Dedifferentiated amniotic fluid mesenchymal stem cell (primary cell): ENCODE data around the gene ZNF410.
"Not testable (repeated sequence)": the region's sequence is repeated elsewhere in the genome, so short reads cannot be mapped to it uniquely, and the experiment has no call there.

Source experiments
- DNase-seq: peaks from one replicate; pipeline ENCODE4 v3.0.0-alpha.2; 2016; ENCODE audit errors: extremely low spot score

The ZNF410 gene

DNA sequence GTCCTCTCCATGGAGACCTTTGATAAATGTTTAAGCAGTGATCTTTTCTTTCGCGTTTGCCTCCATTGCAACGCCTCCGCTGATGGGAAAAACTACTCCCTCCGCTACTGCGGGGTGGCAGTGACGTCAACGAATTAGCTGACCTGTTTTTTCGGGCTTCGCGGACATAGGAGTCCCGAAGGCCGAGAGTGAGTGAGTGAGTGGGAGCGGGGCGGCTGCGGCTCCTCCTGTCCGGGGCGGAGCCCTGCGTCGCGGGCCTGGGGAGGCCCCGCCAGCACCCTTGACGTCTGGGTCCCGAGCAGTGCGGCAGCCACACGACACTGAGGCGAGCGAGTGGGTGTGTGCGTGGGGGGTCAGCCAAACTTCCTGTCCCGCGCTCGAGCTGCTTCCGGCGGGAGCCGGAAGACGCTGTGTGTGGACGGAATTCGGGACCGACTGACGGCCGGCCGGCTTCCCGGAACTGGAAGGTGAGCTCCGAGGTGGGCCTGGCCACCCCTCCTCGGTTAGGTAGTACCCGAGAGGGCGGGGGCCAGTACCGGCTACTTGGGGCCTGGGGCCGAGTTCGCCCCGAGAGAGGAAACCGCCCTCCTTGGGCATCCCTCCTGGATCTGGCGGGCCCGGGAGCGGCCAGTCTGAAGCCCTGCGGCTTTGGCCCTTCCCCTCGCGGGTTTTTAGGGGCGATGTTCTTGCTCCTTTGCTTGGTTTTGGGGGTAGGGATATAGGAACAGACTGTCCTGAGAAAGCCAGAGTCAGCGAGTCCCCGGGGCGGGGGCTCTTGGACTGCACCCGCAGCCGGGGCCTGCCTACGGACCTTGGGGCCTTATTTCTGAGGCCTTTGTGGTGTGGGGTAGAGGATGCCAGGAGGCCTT is at the start of gene ZNF410:
Gene ZNF410 (plus strand): TSS at position 411 of the 869 bp plus-strand sequence. CDS start 5,317 bp downstream, outside the sequence.
- peak; percentile 95 for DNase-seq

GRCh38 chr14:73838293-73839034 is 48.2 kb upstream of the ZNF410 start:
- DNase-seq = not testable (repeated sequence)

DNA sequence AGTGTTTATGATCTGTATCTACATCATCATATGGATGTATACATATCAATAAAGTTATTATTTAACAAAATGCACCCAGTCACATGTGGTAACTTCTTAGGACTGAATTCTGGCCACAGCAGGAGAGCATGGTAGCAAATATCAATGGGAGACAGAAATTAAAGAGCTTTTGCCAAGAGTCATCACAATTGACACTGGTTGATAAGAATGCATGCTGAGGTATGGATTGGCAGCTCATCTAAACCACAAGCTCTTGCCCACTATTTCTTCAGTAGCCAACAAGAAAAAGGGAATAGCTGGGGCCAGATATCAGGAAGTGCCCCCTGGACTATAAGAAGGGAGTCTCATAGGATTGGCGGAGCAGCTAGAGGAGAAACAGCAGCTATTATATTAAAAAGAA is 44.5 kb upstream of the ZNF410 start:
- DNase-seq = no peak

DNA sequence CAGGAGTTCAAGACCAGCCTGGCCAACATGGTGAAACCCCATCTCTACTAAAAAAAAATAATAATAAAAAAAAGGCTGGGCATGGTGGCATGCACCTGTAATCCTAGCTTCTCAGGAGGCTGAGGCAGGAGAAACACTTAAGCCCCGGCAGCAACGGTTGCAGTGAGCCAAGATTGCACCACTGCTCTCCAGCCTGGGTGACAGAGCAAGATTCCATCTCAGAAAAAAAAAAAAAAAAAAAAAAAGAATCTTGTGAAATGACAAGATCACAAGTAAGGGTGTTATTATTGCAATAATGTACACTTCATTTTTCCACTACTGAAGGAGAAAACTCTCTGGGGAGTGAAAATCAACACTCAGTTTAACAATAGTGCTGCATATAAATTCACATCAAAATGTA is 43.8 kb upstream of the ZNF410 start:
- DNase-seq = no peak

- DNase-seq = no peak
These were observed 43.4 kb upstream of the ZNF410 start for GRCh38 chr14:73843296-73843695.

DNA sequence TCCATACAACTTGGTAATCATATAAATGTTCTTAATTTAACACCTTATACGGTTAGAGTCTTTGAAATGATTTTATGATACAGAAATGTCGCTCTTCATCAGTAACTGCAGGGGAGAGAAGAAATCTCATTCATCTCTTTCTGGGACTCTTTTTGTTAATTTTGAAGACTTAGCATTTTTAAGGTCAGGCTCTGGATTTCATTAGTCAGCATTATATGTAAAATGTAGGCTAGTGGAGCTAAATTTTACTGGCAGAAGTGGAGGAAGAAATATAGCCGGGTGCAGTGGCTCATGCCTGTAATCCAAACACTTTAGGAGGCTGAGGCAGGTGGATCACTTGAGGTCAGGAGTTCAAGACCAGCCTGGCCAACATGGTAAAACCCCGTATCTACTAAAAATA is 39.7 kb upstream of the ZNF410 start:
- DNase-seq = no peak

DNA sequence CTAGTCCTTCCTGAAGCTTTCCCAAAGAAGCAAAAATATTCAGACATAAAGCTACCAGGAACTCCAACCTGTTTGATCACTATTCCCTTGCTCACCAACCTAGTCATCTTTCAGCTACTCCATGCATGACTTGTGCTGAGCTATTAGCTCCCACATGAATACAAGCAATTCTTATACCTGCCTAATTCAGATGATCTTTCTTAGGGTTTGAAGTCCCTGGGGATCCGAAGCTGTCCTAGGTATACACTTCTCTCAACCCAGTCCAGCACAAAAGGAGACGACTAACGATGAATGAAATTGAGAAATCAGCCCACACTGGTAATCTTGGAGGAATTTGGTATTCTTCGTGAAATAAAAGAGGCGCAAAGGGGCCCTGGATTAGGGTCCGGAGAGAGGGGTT is 35.7 kb upstream of the ZNF410 start:
- DNase-seq = no peak

DNA sequence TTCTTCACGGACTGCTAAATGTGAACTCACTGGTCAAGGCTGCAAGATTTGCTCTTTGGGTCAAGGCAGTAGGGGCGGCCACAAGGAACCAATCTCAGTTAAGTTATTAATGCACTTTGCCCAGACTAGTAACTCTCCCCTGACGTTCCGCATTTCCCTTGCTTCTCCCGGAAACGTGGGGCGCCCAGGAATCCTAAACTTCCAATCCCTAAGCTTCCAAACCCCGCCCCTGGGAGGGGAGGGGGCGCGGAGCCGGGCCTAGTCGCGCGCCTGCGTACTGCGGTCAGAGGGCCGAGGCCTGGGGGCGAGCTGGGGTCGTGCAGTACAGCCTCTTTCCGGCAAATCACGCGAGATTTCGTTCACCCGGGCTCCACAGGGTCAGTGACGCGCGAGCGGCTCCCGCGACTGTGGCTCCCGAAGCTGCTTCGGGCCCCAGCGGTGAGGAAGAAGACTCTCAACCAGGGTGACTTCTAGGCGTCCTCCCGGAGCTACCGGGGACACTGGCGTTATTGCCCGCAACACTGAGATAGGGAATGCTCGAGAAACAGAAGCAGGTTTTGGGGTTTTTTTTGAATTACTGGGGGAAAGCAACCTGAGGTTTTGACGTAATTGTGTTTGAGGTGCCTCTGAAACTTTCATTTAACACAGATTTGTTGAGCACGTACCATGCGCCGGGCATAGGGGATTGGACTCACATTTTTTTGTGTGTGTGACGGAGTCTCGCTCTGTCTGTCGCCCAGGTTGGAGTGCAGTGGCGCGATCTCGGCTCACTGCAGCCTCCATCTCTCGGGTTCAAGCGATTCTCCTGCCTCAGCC is 34.9 kb upstream of the ZNF410 start, which contains the start of gene PTGR2:
Gene PTGR2 (plus strand): TSS at position 265 of the 816 bp plus-strand sequence. CDS start 7,032 bp downstream, outside the sequence.
- DNase-seq = peak; percentile 95

- no peak for DNase-seq
These were observed 27.5 kb upstream of the ZNF410 start for GRCh38 chr14:73859145-73859544.

GRCh38 chr14:73861073-73861472 is 25.6 kb upstream of the ZNF410 start:
- DNase-seq = no peak

GRCh38 chr14:73862480-73862879 is 24.2 kb upstream of the ZNF410 start:
- no peak for DNase-seq

DNA sequence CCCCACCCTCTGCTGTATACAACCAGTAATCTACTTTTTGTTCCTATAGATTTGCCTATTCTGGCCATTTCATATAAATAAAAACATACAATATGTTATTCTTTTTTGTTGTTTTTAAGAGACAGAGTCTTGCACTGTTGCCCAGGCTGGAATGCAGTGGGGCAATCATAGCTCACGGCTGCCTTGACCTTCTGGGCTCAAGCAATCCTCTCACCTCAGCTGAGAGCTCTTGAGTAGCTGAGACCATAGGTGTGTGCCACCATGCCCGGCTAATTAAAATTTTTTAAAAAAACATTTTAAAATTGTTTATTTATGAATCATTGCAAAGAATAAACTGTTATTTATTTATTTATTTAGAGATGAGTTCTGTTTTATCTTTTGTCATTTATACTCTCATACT is 23.4 kb upstream of the ZNF410 start:
- DNase-seq = no peak

DNA sequence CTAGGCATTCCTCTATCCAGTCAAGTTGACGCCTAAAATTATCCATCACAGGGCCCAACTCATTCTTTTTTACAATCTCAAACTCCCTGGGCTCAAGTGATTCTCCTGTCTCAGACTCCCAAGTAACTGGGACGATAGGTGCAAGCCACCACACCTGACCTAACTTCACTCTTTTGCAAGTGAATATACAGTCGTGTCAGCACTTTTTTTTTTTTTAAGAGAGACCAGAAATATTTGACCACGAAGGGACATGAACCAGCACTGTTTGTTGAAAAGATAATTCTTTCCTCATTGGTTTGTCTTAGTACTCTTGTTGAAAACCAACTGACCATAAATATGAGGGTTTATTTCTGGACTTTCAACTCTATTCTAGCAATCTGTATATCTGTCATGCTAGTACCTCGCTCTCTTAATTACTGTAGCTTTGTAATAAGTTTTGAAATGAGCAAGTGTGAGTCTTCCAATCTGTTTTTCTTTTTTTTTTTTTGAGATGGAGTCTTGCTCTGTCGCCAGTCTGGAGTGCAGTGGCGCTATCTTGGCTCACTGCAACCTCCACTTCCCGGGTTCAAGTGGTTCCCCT is 21.0 kb upstream of the ZNF410 start:
- DNase-seq = no peak

DNA sequence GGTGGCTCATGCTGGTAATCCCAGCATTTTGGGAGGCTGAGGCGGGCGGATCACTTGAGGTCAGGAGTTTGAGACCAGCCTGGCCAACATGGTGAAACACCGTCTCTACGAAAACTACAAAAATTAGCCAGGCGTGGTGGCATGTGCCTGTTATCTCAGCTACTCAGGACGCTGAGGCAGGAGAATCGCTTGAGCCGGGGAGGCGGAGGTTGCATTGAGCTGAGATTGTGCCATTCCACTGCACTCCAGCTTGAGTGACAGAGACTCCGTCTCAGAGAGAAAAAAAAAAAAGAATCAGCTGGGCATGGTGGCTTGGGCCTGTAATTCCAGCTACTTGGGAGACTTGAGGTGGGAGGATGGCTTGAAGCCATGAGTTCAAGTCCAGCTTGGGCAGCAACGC is 16.9 kb upstream of the ZNF410 start:
- DNase-seq = not testable (repeated sequence)

DNA sequence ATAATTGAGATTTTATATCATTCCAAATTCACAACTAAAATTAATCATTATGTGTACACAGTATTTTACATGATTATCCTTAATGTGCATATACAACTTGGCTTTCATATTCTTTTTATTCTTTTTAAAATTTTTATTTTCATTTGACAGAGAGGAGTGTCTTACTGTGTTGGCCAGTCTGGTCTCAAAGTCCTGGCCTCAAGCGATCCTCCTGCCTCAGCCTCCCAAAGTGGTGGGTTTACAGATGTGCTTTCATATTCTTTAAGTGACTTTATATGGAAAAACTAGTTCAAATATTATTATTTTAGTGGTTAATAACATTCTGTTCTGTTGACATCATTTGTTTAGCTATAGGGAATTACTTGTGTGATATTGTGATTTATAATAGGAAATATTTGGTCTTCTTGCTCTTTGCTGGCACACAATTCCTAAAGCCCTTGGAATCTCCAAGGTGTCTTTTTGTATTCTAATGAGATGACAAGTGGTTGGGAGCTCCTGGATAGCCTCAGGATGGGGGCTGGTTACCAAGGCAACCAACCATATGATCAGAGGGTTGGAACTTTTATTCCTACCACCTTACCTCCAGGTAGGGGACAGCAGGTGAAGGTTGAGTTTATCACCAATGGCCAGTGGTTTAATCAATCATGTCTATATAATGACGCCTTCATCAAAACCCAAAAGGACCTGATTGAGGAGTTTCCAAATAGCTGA is 16.0 kb upstream of the ZNF410 start:
- no peak for DNase-seq

DNA sequence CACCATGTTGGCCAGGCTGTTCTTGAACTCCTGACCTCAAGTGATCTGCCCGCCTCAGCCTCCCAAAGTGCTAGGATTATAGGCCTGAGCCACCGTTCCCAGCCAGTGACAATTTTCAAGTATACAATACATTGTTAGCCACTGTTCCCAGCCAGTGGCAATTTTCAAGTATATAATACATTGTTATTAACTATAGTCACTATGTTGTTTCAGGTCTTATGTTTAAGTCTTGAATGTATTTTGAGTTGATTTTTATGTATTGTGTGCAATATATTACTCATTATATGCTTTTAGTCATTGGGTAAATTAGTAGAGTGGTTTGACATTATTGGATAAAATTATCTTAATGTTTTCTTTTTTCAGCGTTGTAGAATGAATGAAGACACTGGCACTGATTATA is 13.0 kb upstream of the ZNF410 start:
- no peak for DNase-seq

DNA sequence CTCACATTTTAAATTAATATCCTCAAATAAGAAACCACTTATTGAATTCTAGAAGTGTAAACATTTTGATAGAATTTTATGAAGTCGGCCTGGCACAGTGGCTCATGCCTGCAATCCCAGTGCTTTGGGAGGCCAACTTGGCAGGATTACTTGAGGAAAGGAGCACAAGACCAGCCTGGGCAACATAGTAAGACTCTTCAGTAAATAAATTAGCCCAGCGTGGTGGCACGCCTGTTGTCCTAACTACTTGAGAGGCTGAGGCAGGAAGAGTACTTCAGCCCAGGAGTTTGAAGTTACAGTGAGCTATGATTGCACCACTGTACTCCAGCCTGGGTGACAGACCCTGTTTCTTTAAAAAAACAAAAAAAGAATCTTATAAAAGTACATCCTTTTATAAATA is 8.9 kb upstream of the ZNF410 start:
- no peak for DNase-seq

GRCh38 chr14:73878436-73878835 is 8.2 kb upstream of the ZNF410 start:
- DNase-seq = no peak

DNA sequence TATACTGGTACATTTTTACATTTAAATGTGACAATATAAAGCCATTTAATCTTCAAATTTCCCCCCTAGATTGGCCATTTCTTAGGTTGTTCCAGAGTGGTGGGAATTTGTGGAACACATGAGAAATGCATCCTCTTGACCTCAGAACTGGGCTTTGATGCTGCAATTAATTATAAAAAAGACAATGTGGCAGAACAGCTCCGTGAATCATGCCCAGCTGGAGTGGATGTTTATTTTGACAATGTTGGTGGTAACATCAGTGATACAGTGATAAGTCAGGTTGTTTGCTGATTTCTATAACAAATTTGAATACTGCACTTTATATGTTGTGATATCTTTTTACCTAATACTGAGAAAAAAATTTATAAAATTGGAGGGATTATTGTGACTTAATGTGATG is 7.6 kb upstream of the ZNF410 start:
- no peak for DNase-seq

DNA sequence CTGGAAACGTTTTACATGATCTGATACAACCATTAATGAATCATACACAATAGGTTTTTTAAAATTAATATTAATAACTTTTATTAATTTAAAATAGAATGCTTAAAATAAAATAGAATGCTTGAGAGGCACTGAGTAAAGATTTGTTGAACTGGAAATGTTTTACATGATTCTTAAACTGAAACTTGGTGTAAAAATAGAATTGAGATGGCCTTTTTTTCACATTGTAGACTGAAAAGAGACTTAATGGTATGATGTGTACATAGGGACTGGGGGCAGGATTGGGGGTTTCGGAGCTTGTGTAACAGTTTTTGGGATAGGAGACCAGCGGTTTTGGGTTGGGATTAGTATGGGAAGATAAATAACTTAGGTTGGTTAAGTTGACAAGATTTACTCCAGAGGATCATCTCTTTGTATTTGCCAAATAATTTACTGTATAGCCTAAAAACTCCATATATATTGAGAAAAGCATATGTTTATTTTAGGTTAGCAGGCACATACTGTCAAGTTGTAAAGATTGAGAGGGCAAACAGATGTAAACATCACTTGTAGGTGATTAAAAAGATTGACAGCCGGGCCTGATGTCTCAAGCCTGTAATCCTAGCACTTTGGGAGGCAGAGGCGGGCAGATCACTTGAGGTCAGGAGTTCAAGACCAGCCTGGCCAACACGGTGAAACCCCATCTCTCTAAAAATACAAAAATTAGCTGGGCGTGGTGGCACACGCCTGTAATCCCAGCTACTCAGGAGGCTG is 2.0 kb upstream of the ZNF410 start:
- DNase-seq = no peak

GRCh38 chr14:73887318-73887616 is 608 bp downstream of the ZNF410 start:
- DNase-seq = no peak
